Left ventricle myocardium inferior (tissue), 1 donor: Measurements from ENCODE around the gene ACTR8. TPM values are rescaled to one million over a fixed set of nuclear protein-coding genes. Genes with fewer than 3 reads are reported as not detected.

Source experiments
- DNase-seq: peaks from one replicate; pipeline ENCODE4 v3.0.0-alpha.2; 2020
- H3K27ac ChIP-seq: fragments of 200-600 bp; replicated peaks from 2 replicates; pipeline ENCODE4 v1.8.0; 2021
- H3K27me3 ChIP-seq: fragments of 200-600 bp; 2 replicates; pipeline ENCODE4 v1.8.0; 2021; ENCODE audit warnings: low read depth
- H3K36me3 ChIP-seq: fragments of 200-600 bp; 2 replicates; pipeline ENCODE4 v1.8.0; 2021
- H3K4me1 ChIP-seq: fragments of 200-600 bp; 2 replicates; pipeline ENCODE4 v1.8.0; 2021
- H3K4me3 ChIP-seq: fragments of 200-600 bp; 2 replicates; pipeline ENCODE4 v1.8.0; 2021; ENCODE audit warnings: mild to moderate bottlenecking, moderate library complexity
- H3K9me3 ChIP-seq: fragments of 200-600 bp; replicated peaks from 2 replicates; pipeline ENCODE4 v1.8.0; 2021
- intact Hi-C: fragments of 100-400 bp; cut with micrococcal nuclease; formaldehyde crosslinking; loops from one replicate; pipeline ENCODE4 v1.11.0; 2022
- total RNA-seq: library from RNA; stranded (reverse); fragmentation: NEBNext Ultra II Directional; extraction: Animal tissue kit (Norgen Biotek cat#: 25700); gene quantifications from one replicate; pipeline ENCODE4 v1.2.1, GENCODE V29; 2021
- TF ChIP-seq, protein P1 (sequence below): fragments of 200-600 bp; IDR thresholded peaks from 2 replicates; pipeline ENCODE4 v1.8.0; 2021; ENCODE audit warnings: antibody characterized with exemption, mild to moderate bottlenecking, borderline replicate concordance
- donor health status: DM: no; HTN: yes; CAD: no; lungs with severe emphysema.

Gene ACTR8
- total RNA-seq, 1 donor from 2014 or later: 33.2 TPM

DNA sequence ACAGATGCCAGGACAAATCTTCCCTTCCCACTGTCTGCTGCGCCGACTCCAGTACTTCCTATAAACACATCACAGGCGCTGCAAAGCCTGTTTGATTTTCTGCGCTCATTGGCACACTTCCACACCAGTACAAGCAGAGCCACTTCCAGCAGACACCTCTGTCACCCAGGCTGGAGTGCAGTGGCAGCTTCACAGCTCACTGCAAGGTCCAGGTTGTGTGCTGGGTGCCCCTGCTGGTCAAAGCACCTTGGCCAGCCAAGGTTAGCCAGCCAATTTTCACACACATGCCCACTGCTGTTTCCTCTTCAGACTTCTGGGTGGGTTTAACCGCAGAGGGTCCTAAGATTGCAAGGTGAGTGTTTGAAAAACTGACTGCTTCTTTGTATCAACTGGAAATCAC lies 40.7 kb downstream of the ACTR8 start:
- intact Hi-C loops: no loop called here
- no peak for DNase-seq
- Histone ChIP-seq H3K27ac (no peak overlapping the region), H3K9me3 (no peaks in the 10 kb centered on the region), H3K36me3 (no peaks in the 10 kb centered on the region), H3K27me3 (peaks cover 24% of the 10 kb centered on the region), H3K4me1 (peaks cover 22% of the 10 kb centered on the region), H3K4me3 (no peak overlapping the region)
- TF ChIP-seq, protein P1, sequence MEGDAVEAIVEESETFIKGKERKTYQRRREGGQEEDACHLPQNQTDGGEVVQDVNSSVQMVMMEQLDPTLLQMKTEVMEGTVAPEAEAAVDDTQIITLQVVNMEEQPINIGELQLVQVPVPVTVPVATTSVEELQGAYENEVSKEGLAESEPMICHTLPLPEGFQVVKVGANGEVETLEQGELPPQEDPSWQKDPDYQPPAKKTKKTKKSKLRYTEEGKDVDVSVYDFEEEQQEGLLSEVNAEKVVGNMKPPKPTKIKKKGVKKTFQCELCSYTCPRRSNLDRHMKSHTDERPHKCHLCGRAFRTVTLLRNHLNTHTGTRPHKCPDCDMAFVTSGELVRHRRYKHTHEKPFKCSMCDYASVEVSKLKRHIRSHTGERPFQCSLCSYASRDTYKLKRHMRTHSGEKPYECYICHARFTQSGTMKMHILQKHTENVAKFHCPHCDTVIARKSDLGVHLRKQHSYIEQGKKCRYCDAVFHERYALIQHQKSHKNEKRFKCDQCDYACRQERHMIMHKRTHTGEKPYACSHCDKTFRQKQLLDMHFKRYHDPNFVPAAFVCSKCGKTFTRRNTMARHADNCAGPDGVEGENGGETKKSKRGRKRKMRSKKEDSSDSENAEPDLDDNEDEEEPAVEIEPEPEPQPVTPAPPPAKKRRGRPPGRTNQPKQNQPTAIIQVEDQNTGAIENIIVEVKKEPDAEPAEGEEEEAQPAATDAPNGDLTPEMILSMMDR: no peak

DNA sequence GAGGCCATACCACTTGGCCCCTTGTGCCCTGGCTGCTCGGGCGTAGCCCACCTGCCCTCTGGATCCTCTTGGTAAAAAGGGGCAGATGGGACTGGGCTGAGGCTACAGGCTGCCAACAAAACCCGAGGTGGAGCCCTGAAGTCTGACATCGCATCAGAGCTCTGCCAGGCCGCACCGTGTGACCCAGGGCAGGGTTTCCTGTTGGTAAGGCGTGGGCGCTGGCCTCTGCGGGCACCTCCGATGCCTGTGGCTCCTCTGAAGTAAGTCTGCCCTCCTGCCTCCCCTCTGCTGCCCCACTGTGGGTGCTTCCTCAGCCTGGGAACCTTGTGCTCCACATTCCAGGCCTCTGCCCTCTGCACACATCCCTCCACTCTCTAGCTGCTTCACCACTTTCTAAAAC lies 44.6 kb downstream of the ACTR8 start:
- no peak for DNase-seq

DNA sequence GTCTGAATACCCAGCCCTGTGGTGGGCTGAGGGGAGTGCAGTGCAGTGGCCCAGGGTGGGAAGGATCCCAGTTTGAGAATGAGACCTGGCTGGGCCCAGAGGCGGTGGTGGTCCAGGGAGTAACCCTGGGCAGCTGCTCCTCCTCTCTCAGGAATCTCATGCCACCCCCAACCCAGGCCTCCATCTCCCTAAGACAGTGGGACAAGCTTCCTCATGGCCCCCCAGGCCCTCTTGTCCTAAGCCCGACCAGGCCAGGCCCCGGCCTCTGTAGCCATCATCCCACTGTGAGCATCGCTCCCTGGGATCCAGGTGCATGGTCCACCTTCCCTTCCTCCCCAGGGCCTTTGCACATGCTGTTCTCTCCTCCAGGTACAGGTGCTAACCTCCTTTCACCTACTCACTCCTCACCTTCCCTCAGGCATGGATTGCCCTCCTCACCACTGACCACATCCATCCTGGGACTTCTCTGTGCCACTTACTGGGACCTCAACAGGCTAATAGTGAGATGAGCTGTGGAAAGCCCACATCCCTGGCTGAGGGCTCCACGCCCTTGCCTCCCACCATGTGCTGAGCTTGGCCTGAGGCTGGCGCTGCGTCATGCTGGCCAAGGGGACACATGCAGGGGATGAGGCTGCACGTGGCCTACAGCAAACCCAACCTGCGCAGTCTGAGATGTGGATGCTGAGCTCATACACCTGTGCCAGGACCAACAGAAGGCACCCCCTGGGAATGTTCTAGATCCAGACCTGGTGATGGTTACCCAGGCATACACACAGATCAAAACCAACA lies 45.7 kb downstream of the ACTR8 start:
- intact Hi-C loops: no loop called here
- Histone ChIP-seq H3K9me3 (no peaks in the 10 kb centered on the region), H3K4me3 (no peak overlapping the region), H3K27me3 (no peaks in the 10 kb centered on the region), H3K4me1 (no peaks in the 10 kb centered on the region), H3K36me3 (no peaks in the 10 kb centered on the region), H3K27ac (no peak overlapping the region)
- no peak for DNase-seq
- TF ChIP-seq, protein P1: no peak

More for the DNA sequence above, 44.6 kb downstream of the ACTR8 start:
- Histone ChIP-seq H3K36me3 (no peaks in the 10 kb centered on the region), H3K4me1 (no peaks in the 10 kb centered on the region), H3K4me3 (no peak overlapping the region), H3K9me3 (no peaks in the 10 kb centered on the region), H3K27ac (no peak overlapping the region), H3K27me3 (no peaks in the 10 kb centered on the region)
- intact Hi-C loops: no loop called here
- TF ChIP-seq, protein P1: no peak

DNA sequence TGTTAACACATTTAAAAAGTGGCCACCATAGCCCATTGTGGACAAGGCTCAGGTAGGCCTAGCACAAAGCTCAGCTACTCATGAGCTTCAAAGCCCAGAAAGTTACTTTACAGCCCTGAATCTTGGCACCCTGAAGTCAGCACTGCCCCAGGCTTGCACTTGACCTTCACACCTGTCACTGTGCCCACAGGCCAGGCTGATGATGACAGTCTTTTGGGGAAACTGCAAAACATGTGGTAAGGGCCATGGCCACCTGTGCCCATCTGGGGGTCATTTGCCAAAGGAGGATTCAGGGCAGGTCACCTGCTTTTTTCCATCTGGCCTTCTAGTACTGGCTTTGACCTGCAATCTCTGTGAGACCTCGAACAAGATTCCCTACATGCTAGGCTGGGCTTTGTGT lies 46.7 kb downstream of the ACTR8 start:
- TF ChIP-seq, protein P1: no peak
- DNase-seq: no peak
- H3K4me3 ChIP-seq: no peak overlapping the region
- no peaks in the 10 kb centered on the region for H3K36me3 ChIP-seq
- intact Hi-C loops: no loop called here
- no peaks in the 10 kb centered on the region for H3K9me3 ChIP-seq
- no peaks in the 10 kb centered on the region for H3K27me3 ChIP-seq
- no peaks in the 10 kb centered on the region for H3K4me1 ChIP-seq
- no peak overlapping the region for H3K27ac ChIP-seq

DNA sequence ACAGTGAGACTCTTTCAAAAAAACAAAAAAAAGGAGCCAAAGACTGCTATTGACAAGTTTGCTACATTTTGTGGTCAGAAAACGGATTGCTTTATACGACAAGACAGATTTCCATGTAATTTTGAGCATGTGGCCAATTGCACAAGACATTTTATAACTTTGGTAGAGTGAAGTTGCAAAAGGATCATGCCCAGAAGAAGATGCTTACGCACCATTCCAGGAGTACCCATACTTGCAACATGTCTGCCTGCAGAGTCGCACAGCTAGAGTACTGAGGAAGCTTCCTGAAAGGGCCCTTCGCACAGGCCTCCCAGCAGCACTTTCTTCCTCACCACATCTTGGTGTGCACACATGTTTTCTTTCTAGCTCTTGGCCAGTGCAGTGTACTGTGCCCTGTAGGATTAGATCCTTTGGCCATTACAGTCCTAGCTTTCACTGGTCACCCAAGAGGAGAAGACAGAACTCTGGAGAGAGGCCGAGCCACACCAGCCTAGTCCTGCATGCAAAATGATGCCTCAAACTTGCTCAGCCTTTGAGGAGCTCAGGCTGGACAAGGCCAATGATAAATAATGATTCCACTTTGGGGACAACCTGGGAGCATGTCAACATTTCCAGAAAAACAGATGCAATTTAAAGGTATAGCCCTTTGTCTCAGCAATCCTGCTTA lies 47.4 kb downstream of the ACTR8 start:
- DNase-seq: no peak
- H3K9me3 ChIP-seq: no peaks in the 10 kb centered on the region
- no peaks in the 10 kb centered on the region for H3K36me3 ChIP-seq
- intact Hi-C loops: no loop called here
- TF ChIP-seq, protein P1: no peak
- H3K4me3 ChIP-seq: no peak overlapping the region
- H3K27ac ChIP-seq: no peak overlapping the region
- no peaks in the 10 kb centered on the region for H3K27me3 ChIP-seq
- H3K4me1 ChIP-seq: no peaks in the 10 kb centered on the region
